HG03175 (cell line): ENCODE data around the gene TMEM101.
"Not testable (repeated sequence)": the region's sequence is repeated elsewhere in the genome, so short reads cannot be mapped to it uniquely, and the experiment has no call there.

Experiments used
- ATAC-seq: cut with Tn5 transposase; IDR thresholded peaks from one replicate; pipeline ENCODE4 v1.9.1; 2021; ENCODE audit warnings: mild to moderate bottlenecking, moderate library complexity; ENCODE audit not compliant: unreplicated experiment

Gene TMEM101

GRCh38 chr17:43976963-43977837, 37.6 kb downstream of the TMEM101 start:
- ATAC-seq = no peak

- ATAC-seq = no peak
Observed at GRCh38 chr17:43975898-43976297, 38.9 kb downstream of the TMEM101 start.

GRCh38 chr17:43974382-43975266, 40.1 kb downstream of the TMEM101 start:
- ATAC-seq = no peak

DNA sequence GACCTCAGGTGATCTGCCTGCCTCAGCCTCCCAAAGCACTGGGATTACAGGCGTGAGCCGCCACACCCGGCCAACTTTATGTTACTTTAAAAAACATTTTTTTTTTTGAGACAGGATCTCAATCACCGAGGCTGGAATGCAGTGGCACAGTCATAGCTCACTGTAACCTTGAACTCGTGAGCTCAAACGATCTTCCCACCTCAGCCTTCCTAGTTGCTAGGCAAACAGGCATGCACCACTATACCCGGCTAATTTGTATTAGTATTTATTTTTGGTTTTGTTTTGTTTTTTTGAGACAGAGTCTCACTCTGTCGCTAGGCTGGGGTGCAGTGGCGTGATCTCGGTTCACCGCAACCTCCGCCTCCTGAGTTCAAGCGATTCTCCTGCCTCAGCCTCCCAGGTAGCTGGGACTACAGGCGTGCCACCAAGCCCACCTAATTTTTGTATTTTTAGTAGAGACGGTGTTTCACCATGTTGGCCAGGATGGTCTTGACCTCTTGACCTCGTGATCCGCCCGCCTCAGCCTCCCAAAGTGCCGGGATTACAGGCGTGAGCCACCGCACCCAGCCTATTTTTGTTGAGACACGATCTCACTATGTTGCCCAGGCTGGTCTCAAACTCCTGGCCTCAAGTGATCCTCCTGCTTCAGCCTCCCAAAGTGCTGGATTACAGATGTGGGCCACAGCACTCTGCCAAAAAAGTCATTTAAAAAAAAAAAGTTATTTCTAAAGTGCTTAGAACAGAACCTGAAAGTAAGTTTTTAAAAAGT, 42.1 kb downstream of the TMEM101 start:
- not testable (repeated sequence) for ATAC-seq

DNA sequence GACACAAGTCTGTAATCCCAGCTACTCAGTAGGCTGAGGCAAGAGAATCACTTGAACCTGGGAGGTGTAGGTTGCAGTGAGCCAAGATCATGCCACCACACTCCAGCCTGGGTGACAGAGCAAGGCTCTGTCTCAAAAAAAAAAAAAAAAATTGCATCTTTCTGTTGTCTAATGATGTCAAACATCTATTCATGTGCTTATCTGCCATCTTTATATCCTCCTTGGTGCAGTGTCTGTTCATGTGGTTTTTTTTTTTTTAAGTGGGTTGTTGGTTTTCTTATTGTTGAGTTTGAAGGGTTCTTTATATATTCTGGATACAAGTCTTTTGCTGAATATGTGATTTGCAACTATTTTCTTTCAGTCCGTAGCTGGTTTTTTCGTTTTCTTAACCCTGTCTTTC, 43.3 kb downstream of the TMEM101 start:
- ATAC-seq = not testable (repeated sequence)

- no peak for ATAC-seq
Observed at GRCh38 chr17:43970366-43970765, 44.4 kb downstream of the TMEM101 start.

DNA sequence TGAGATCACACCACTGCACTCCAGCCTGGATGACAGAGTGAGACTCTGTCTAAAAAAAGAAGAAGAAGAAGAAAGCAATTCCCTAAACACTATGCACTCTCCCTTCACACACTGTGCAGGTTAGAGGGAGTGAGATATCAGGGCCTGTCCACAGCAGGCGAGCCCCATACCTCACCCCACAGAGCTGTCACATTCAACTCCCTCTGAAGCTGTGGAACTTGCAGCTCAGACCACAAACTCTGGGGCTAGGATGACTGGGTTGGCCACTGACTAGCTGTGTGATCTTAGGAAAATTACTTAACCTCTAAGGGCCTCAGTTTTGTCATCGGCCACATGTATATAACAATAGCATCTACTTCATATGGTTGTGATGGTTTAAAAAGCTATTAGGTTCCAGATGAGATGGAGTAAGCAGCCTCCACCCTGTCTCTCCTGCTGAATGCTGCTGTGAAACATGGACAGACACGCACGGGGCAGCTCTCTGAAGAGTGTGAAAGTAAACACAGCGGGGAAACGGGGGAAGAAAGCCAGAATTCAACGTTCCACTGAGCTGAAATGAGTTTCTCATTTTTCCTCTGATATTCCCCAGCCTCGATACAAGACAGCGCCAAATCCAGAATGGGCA, 47.4 kb downstream of the TMEM101 start:
- ATAC-seq = no peak

DNA sequence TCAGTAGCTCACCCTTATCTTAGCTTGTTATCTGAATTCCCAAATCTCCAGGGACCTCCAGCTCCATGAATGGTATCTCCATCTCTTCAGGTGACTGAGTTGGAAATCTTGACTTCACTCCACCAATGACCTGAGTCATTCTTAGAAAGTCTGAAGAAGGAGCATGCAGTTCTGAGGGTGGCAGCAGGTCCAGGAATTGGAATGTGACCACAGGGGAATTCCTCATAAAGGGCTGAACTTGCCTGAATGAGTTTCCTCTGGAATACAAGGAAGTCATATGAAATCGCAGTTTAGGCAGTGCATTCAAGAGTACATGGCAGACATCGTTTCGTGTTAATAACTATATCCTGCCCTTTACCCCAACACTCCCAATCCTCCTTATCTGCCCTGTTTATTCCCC, 48.5 kb downstream of the TMEM101 start:
- no peak for ATAC-seq

GRCh38 chr17:43962479-43962878, 52.3 kb downstream of the TMEM101 start:
- no peak for ATAC-seq

- ATAC-seq = no peak
Observed at GRCh38 chr17:43961954-43962353, 52.8 kb downstream of the TMEM101 start.

DNA sequence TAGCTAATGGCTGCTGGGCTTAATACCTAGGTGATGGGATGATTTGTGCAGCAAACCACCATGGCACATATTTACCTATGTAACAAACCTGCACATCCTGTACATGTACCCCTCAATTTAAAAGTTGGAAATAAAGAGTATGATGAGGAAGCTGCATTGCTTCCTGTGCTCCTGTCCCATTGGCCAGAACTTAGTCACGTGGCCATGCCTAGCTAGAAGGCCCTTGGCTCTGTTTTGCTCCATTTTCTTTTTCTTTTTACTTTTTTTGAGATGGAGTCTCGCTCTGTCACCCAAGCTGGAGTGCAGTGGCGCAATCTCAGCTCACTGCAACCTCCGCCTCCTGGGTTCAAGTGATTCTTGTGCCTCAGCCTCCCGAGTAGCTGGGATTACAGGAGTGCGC, 53.5 kb downstream of the TMEM101 start:
- not testable (repeated sequence) for ATAC-seq
